ENCODE data around the gene GALK2. TPM values are rescaled to one million over a fixed set of nuclear protein-coding genes. Genes with fewer than 3 reads are reported as not detected.

GALK2 gene
- total RNA-seq, 1 experiment from 2014 or later = 13.7 TPM

GRCh38 chr15:49187549-49188245, 17.6 kb downstream of the GALK2 start:
- no peaks in the 10 kb centered on the region for H3K27me3 ChIP-seq (ENCODE audit: insufficient read depth, low read length)
- no peak overlapping the region for H4K8ac ChIP-seq (replicated peaks; ENCODE audit: insufficient read length, low read depth, low read length)
- H3K9me3 ChIP-seq (ENCODE audit: control insufficient read depth, low read depth, low read length) = no peaks in the 10 kb centered on the region
- no peak overlapping the region for H2BK120ac ChIP-seq (ENCODE audit: low read depth, low read length, poor library complexity, severe bottlenecking)
- H4K91ac ChIP-seq (ENCODE audit: insufficient read length, low read depth, low read length) = no peak overlapping the region
- H2AFZ ChIP-seq (ENCODE audit: low read length) = no peak overlapping the region
- peak overlapping the region in 1 of 3 experiments; percentile 56; a peak in 1 of 7 replicates for H3K27ac Mint-ChIP-seq
- no peak overlapping the region for H2BK15ac ChIP-seq (ENCODE audit: low read depth, low read length)
- peaks cover 0 to 2% (median 0%) of the 10 kb centered on the region in 3 experiments; a peak in 3 of 7 replicates for H3K36me3 Mint-ChIP-seq (ENCODE audit: insufficient read depth in 1 of 3, low read depth in 3 of 3)
- no peak overlapping the region for H3K4ac ChIP-seq (ENCODE audit: low read depth, low read length)
- no peak overlapping the region for H3T11ph ChIP-seq (ENCODE audit: low read length)
- H3K9me3 Mint-ChIP-seq = no peaks in the 10 kb centered on the region; a peak in 1 of 5 replicates
- no CpG with 5 or more reads among the region's 2 CpGs for WGBS (ENCODE audit: extremely low coverage, insufficient read length, low lambda C conversion rate)
- H3K23me2 ChIP-seq (ENCODE audit: insufficient read length, low read depth, low read length, poor library complexity, severe bottlenecking) = no peaks in the 10 kb centered on the region
- H3K79me1 ChIP-seq (ENCODE audit: insufficient read depth, low read depth, low read length, poor library complexity, severe bottlenecking) = no peaks in the 10 kb centered on the region
- DNase-seq = no peak
- no peak overlapping the region for H2BK20ac ChIP-seq (ENCODE audit: low read depth, low read length, poor library complexity, severe bottlenecking)
- no peaks in the 10 kb centered on the region for H3K79me2 ChIP-seq (ENCODE audit: insufficient read depth, low read length)
- H3K27ac ChIP-seq (ENCODE audit: insufficient read length, low read depth, low read length) = no peak overlapping the region
- no peak overlapping the region for H2AK5ac ChIP-seq (ENCODE audit: insufficient read length, low read length)
- no peaks in the 10 kb centered on the region for H3K27me3 Mint-ChIP-seq (ENCODE audit: low read depth)
- no peaks in the 10 kb centered on the region; the same call in 1 of the 2 replicates for H3K4me1 ChIP-seq (ENCODE audit: insufficient read depth, low read length)
- no peak overlapping the region for H3K14ac ChIP-seq (ENCODE audit: insufficient read depth, low read length)
- no peaks in the 10 kb centered on the region for H4K20me1 ChIP-seq (ENCODE audit: control insufficient read depth, insufficient read depth, insufficient read length)
- H3K23ac ChIP-seq (ENCODE audit: insufficient read length, low read depth, low read length) = no peak overlapping the region
- H4K5ac ChIP-seq (ENCODE audit: insufficient read length, low read depth, low read length) = no peak overlapping the region
- no peak for TF ChIP-seq CTCF (conservative IDR thresholded peaks at IDR 0.05)
- H3K4me1 Mint-ChIP-seq = peaks cover 26 to 32% of the 10 kb centered on the region in 2 experiments
- H2BK5ac ChIP-seq (ENCODE audit: insufficient read length, low read length) = no peak overlapping the region
- H3K18ac ChIP-seq (ENCODE audit: insufficient read length, low read depth, low read length) = no peak overlapping the region
- H3K9ac ChIP-seq (ENCODE audit: extremely low read depth, insufficient read length, low read length) = no peak overlapping the region
- H3K4me2 ChIP-seq (ENCODE audit: insufficient read depth, insufficient read length, low read length) = no peak overlapping the region
- H3K4me3 Mint-ChIP-seq = no peak overlapping the region
- no peak overlapping the region for H3K56ac ChIP-seq (ENCODE audit: insufficient read length, low read depth, low read length)
- no peak overlapping the region for H2BK12ac ChIP-seq (ENCODE audit: insufficient read length, low read depth, low read length)
